ENCODE measurements around the gene ARHGAP6.

Gene ARHGAP6

DNA sequence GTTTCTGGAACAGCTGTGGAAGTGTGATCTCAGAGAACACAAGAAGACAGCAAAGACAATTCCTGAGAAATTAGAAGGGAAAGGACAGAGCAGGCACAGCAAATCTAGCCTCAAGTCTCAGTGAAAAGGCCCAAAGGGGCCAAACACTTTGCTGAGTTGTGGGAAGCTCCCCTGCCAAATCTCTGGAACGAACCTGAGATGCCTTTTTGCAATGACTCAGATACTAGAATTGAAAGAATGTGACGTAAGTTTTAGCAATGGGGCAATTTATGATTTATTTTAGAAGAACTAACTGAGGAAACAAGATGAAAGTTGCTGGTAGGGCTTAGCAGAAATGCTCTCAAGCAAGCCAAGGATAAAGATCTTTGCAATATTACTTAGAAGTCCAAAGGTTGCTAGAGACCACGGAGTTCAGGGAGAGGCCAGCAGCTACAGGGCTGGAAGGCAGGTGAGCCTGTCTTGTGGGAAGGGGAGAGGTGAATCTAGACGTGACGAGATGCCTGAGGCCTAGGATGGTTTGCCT is 279.7 kb downstream of the ARHGAP6 start:
- H3K36me3 ChIP-seq (replicated peaks; ENCODE audit: insufficient read depth, low read length): no peaks in the 10 kb centered on the region
- H3K9me2 ChIP-seq (replicated peaks; ENCODE audit: insufficient read depth, low read length): no peaks in the 10 kb centered on the region
- H3K79me2 ChIP-seq (ENCODE audit: low read length): peaks cover 69% of the 10 kb centered on the region
- H3K27ac ChIP-seq (ENCODE audit: low read length): no peak overlapping the region
- no peaks in the 10 kb centered on the region for H3F3A ChIP-seq (ENCODE audit: insufficient read depth, low read length)
- no peaks in the 10 kb centered on the region for H3K9me3 ChIP-seq (replicated peaks; ENCODE audit: insufficient read depth, low read length)
- H3K4me3 ChIP-seq (ENCODE audit: low read length): no peak overlapping the region
- no peak overlapping the region for H2AFZ ChIP-seq (ENCODE audit: low read length)
- H4K20me1 ChIP-seq (ENCODE audit: insufficient read depth, low read length): no peaks in the 10 kb centered on the region
- TF ChIP-seq EZH2 (optimal IDR thresholded peaks at IDR 0.05; ENCODE audit: low read depth, low read length) (no peak), EZH2phosphoT487 (IDR thresholded peaks at IDR 0.05; ENCODE audit: low read length) (no peak)
- TF ChIP-seq, protein P1, sequence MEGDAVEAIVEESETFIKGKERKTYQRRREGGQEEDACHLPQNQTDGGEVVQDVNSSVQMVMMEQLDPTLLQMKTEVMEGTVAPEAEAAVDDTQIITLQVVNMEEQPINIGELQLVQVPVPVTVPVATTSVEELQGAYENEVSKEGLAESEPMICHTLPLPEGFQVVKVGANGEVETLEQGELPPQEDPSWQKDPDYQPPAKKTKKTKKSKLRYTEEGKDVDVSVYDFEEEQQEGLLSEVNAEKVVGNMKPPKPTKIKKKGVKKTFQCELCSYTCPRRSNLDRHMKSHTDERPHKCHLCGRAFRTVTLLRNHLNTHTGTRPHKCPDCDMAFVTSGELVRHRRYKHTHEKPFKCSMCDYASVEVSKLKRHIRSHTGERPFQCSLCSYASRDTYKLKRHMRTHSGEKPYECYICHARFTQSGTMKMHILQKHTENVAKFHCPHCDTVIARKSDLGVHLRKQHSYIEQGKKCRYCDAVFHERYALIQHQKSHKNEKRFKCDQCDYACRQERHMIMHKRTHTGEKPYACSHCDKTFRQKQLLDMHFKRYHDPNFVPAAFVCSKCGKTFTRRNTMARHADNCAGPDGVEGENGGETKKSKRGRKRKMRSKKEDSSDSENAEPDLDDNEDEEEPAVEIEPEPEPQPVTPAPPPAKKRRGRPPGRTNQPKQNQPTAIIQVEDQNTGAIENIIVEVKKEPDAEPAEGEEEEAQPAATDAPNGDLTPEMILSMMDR (IDR thresholded peaks at IDR 0.05; ENCODE audit: low read length): no peak
- no peaks in the 10 kb centered on the region for H3K27me3 ChIP-seq (replicated peaks; ENCODE audit: insufficient read depth, low read length)
- DNase-seq: no peak
- no peaks in the 10 kb centered on the region for H3K4me1 ChIP-seq (ENCODE audit: low read length)
- H3K9ac ChIP-seq (ENCODE audit: low read length): no peak overlapping the region
- no peak overlapping the region for H3K4me2 ChIP-seq (ENCODE audit: low read depth, low read length)

DNA sequence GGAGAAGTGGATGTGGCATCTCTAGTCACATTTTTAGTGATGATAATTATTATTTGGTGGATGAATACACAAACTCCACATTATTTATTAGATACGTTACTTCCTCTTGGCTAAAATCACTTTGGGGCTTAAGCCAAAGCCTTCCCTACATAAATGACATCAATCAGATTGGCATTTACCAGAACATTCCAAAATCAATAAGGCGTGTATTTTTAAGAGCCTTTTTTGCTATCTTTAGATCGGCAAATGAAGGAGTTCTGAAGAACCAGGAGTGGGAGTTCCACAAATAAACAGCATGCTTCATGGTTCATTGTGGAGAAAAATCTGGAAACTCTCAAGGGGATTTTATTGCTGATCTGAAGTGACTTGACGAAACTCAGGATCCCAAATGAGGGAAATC is 282.8 kb downstream of the ARHGAP6 start:
- H2AFZ ChIP-seq (ENCODE audit: low read length): no peak overlapping the region
- TF ChIP-seq, protein P1 (IDR thresholded peaks at IDR 0.05; ENCODE audit: low read length): no peak
- TF ChIP-seq EZH2 (optimal IDR thresholded peaks at IDR 0.05; ENCODE audit: low read depth, low read length): no peak
- no peak for TF ChIP-seq EZH2phosphoT487 (IDR thresholded peaks at IDR 0.05; ENCODE audit: low read length)
- no peak overlapping the region for H3K27ac ChIP-seq (ENCODE audit: low read length)

DNA sequence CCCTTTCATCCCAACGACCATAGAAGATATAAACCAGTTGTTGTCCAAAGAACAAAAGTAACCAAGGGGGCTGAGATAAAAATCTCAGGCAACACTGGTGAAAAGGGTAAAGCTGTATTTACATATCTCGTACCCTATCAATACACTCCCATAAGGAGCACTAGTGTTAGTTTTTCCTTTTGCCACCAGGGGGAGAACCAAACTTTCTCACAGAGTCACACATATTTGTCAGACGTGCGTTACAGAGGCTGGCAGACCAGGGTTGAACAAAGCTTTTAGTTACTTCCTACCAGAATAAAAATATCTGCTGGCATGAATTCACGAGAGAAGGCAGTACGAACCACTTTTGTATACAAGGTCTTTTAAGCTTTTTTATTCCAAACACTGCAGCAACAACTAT is 284.3 kb downstream of the ARHGAP6 start:
- no peaks in the 10 kb centered on the region for H3K27me3 ChIP-seq (replicated peaks; ENCODE audit: insufficient read depth, low read length)
- no peak overlapping the region for H3K4me3 ChIP-seq (ENCODE audit: low read length)
- H3K9me2 ChIP-seq (replicated peaks; ENCODE audit: insufficient read depth, low read length): no peaks in the 10 kb centered on the region
- H3K9me3 ChIP-seq (replicated peaks; ENCODE audit: insufficient read depth, low read length): no peaks in the 10 kb centered on the region
- no peaks in the 10 kb centered on the region for H3K4me1 ChIP-seq (ENCODE audit: low read length)
- no peak for TF ChIP-seq EZH2 (optimal IDR thresholded peaks at IDR 0.05; ENCODE audit: low read depth, low read length)
- TF ChIP-seq, protein P1 (IDR thresholded peaks at IDR 0.05; ENCODE audit: low read length): peak; percentile 49
- no peak overlapping the region for H2AFZ ChIP-seq (ENCODE audit: low read length)
- DNase-seq: peak; percentile 40
- no peak overlapping the region for H3K27ac ChIP-seq (ENCODE audit: low read length)
- no peaks in the 10 kb centered on the region for H3F3A ChIP-seq (ENCODE audit: insufficient read depth, low read length)
- no peaks in the 10 kb centered on the region for H4K20me1 ChIP-seq (ENCODE audit: insufficient read depth, low read length)
- no peak overlapping the region for H3K9ac ChIP-seq (ENCODE audit: low read length)
- no peak overlapping the region for H3K4me2 ChIP-seq (ENCODE audit: low read depth, low read length)
- peaks cover 95% of the 10 kb centered on the region for H3K79me2 ChIP-seq (ENCODE audit: low read length)
- H3K36me3 ChIP-seq (replicated peaks; ENCODE audit: insufficient read depth, low read length): no peaks in the 10 kb centered on the region

More for the DNA sequence above, 282.8 kb downstream of the ARHGAP6 start:
- Histone ChIP-seq H4K20me1 (ENCODE audit: insufficient read depth, low read length) (no peaks in the 10 kb centered on the region), H3K79me2 (ENCODE audit: low read length) (peaks cover 89% of the 10 kb centered on the region), H3K4me1 (ENCODE audit: low read length) (no peaks in the 10 kb centered on the region), H3F3A (ENCODE audit: insufficient read depth, low read length) (no peaks in the 10 kb centered on the region), H3K27me3 (replicated peaks; ENCODE audit: insufficient read depth, low read length) (no peaks in the 10 kb centered on the region), H3K9me2 (replicated peaks; ENCODE audit: insufficient read depth, low read length) (no peaks in the 10 kb centered on the region), H3K4me3 (ENCODE audit: low read length) (no peak overlapping the region), H3K9ac (ENCODE audit: low read length) (no peak overlapping the region), H3K9me3 (replicated peaks; ENCODE audit: insufficient read depth, low read length) (no peaks in the 10 kb centered on the region), H3K36me3 (replicated peaks; ENCODE audit: insufficient read depth, low read length) (no peaks in the 10 kb centered on the region), H3K4me2 (ENCODE audit: low read depth, low read length) (no peak overlapping the region)
- DNase-seq: no peak
